HG02970 (cell line): ENCODE data around the gene COMMD10.

Experiments used
- ATAC-seq: cut with Tn5 transposase; IDR thresholded peaks from one replicate; pipeline ENCODE4 v1.9.1; 2021; ENCODE audit warnings: mild to moderate bottlenecking, moderate library complexity, moderate number of reproducible peaks; ENCODE audit not compliant: unreplicated experiment, low FRiP score

The COMMD10 gene

GRCh38 chr5:116178925-116179324 lies 94.1 kb downstream of the COMMD10 start:
- ATAC-seq = no peak

DNA sequence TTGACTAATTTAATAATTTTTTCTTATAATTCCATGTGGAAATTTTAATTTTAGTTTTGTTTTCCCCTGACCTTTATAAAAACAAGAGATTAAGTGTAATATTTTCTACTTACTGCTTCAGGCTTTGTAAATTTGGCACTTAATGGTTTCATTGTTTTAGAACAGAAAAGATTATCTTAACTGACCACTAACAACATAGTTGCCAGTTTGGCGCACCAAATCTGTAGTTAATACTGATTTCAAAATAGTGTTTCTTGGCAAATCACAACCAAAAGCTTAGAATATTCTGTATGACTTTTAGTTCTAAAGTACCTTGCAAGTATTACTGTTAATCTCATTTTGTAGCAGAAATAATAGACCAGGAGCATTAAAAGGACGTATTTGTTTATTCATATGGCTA lies 124.3 kb downstream of the COMMD10 start:
- no peak for ATAC-seq

DNA sequence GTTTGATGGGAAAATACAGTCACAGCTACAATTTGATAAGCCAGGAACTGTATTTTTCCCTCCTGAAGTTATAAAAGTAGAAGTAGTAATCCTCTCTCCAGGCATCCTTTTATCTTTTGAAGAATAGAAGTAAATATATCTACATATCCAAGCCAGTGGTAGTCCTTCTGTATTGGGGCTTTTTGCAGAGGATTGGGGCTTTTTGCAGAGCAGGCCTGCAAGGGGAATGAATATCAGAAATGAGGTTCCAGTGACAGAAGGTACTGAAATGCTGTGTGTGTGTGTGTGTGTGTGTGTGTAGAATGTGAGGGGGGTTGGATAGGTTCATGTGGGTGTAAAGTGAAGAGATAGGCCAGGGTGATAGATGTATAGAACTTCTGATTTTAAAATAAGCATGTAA lies 127.4 kb downstream of the COMMD10 start:
- ATAC-seq = no peak

- ATAC-seq = no peak
Measured at GRCh38 chr5:116216246-116216645, 131.4 kb downstream of the COMMD10 start.

- ATAC-seq = no peak
Measured at GRCh38 chr5:116225281-116225922, 140.6 kb downstream of the COMMD10 start.

GRCh38 chr5:116229131-116229689 lies 144.4 kb downstream of the COMMD10 start:
- ATAC-seq = no peak

- ATAC-seq = no peak
Measured at GRCh38 chr5:116231288-116231687, 146.5 kb downstream of the COMMD10 start.

- ATAC-seq = no peak
Measured at GRCh38 chr5:116234681-116235080, 149.9 kb downstream of the COMMD10 start.

- no peak for ATAC-seq
Measured at GRCh38 chr5:116237917-116238500, 153.2 kb downstream of the COMMD10 start.

- ATAC-seq = no peak
Measured at GRCh38 chr5:116242343-116242742, 157.5 kb downstream of the COMMD10 start.

- ATAC-seq = no peak
Measured at GRCh38 chr5:116248432-116248831, 163.6 kb downstream of the COMMD10 start.

DNA sequence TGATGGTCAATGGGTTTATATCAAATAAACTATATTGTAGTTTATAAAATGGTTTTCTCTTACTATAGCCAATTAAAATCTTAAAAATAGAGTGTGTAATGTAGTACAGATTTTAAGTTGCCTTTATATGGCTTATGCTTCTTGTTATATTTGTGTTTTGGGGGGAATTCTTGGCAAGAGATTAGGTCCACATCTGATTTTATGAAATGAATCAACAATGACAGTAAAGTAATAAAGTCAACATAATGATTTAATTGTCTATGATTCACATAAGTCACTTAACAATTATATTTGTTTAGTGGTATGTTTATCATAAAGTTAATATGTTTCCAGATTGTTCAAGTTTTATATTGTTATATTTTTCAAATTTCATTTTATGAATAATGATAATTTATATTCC lies 164.8 kb downstream of the COMMD10 start:
- no peak for ATAC-seq

DNA sequence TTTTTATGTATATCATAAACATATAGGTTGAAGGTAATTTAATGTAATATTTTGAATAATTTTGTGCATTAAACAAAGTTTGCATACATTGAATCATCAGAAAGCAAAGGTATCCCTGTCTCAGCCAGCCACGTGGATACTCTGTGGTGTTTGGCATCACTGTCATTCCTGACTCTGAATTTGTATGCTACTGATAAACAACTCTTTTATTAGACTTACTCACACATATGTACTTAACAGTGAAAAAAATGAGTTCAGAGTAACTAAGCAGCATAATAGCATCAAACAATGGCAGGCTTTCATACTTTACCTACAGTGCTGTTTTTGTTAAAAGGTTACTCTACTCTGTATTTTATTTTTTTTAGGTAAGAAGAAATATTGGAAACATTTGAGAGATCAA lies 171.9 kb downstream of the COMMD10 start:
- ATAC-seq = no peak

- no peak for ATAC-seq
Measured at GRCh38 chr5:116265471-116265870, 180.6 kb downstream of the COMMD10 start.

GRCh38 chr5:116271446-116272025 lies 186.7 kb downstream of the COMMD10 start:
- no peak for ATAC-seq

- no peak for ATAC-seq
Measured at GRCh38 chr5:116272281-116272941, 187.6 kb downstream of the COMMD10 start.

DNA sequence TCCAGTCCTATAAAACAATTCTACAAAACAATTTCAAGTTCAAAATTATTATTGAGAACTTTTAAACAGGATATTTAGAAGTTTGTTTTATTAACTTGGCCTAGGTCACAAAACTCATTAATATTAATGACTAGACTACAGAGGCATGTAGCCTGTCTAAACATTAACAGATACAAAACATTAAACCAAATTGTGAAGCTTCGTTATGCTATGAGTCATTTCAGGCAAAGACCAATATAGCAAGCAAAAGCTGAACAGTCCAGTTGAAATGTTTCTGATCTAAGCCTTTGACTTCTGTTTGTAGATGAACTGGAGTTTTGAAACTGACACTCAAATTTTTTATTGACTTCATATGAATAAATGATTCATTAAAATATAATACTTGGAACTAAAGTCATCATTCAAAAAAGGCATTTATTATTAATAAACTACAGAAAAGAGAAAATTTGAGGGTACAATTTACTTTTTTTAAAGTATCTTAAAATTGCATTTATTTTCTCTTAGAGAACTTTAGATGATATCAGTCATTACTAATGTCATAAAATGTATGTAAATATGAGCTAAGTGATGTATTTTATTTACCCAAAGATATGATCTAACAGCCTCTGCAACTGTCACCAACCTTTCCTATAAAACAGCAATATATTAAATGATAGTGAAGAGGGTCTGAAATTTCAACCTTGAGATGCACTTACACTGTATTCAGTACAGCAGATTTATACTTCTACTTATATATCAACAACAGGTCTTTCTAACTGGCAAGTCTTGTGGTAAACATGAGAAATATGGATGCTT lies 188.8 kb downstream of the COMMD10 start:
- ATAC-seq = peak; percentile 98

GRCh38 chr5:116274251-116274650 lies 189.4 kb downstream of the COMMD10 start:
- no peak for ATAC-seq

- no peak for ATAC-seq
Measured at GRCh38 chr5:116275282-116275681, 190.5 kb downstream of the COMMD10 start.

GRCh38 chr5:116276952-116277351 lies 192.1 kb downstream of the COMMD10 start:
- no peak for ATAC-seq
